Measurements from ENCODE around the gene PTTG2. TPM values are rescaled to one million over a fixed set of nuclear protein-coding genes. Genes with fewer than 3 reads are reported as not detected.

Gene PTTG2
- polyA plus RNA-seq, 1 donor from 2014 or later, result not detected

DNA sequence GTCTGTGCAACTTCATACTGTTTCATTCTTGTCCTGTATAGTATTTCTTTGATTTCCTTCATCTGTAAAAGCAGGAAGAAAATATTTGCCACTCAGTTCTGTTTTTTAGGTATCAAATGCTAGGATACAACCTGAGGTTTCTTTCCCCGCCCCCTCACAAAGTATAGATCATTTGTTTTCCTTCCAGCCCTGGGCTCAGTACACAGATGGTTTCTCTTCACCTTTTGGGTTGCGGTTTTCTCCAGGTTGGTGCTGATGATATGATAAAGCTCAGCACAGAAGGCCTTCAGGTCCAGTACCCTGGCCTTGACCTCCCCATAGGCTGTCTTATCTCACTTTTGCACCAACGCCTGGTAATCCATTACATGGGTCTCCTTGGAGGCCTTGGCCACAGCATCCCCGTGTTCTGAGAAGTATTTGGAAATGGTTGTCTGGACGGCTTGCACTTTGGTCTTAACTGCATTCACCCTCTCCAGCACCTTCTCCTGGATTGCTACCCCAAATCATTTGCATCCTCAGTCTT, 35.2 kb downstream of the PTTG2 start (continued):
- no peak for TF ChIP-seq EZH2 (IDR thresholded peaks at IDR 0.05; ENCODE audit: borderline replicate concordance, insufficient read depth, low read length, poor library complexity, severe bottlenecking)

DNA sequence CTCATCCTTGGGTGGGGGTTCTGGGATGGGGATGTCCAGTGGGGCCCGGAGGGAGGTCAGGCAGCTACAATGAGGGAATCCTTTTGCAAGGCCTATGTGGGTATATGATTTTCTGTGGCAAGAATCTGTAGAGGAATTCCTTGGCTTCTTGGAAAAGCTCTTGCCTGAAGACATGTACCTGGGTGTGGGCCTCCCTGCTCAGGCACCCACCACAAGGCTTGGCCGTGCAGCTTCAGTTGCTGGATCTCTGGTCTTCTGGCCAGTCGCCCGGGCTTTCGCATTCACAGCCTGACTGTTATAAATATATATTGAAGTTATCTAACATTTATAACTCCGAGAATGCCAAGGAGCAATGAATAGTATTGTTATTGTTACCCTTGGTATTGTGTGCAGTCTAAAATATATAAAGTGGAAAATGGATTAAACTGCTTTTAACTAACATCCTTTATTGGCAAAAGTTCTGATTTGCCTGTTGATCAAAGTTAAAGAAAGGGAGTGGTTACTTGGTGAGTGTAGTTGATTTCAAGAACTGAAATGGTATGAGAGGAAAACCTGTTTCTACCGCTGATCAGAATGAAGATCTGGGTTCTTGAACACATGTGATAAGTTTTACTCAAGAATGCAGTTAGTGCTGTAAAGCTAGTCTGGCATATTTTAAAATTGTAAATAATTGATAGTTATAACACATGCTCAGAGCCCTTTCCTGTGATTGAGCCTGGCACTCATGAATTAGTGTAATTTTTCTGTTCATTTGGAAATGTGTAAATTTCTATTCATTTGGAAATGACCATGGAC, 36.0 kb downstream of the PTTG2 start:
- H3K9me2 ChIP-seq (ENCODE audit: insufficient read depth, low read length), result no peaks in the 10 kb centered on the region
- no peaks in the 10 kb centered on the region for H4K20me1 ChIP-seq (ENCODE audit: insufficient read depth)
- no peaks in the 10 kb centered on the region for H3K79me2 ChIP-seq (replicated peaks; ENCODE audit: insufficient read depth, low read length)
- no peaks in the 10 kb centered on the region for H3F3A ChIP-seq (ENCODE audit: insufficient read depth, low read length, poor library complexity, severe bottlenecking)
- H3K27ac ChIP-seq (ENCODE audit: low read length), result no peak overlapping the region
- H2AFZ ChIP-seq (ENCODE audit: low read depth, low read length), result no peak overlapping the region
- H3K36me3 ChIP-seq (ENCODE audit: insufficient read depth, low read length), result no peaks in the 10 kb centered on the region
- H3K9me3 ChIP-seq (ENCODE audit: low read length), result no peaks in the 10 kb centered on the region
- no peak overlapping the region for H3K4me3 ChIP-seq (ENCODE audit: low read length)
- no peak overlapping the region for H3K4me2 ChIP-seq (ENCODE audit: low read length)
- no peak overlapping the region for H3K9ac ChIP-seq (ENCODE audit: low read length)
- no peaks in the 10 kb centered on the region for H3K27me3 ChIP-seq (ENCODE audit: insufficient read depth, low read depth, low read length)
- TF ChIP-seq SMC3 (conservative IDR thresholded peaks at IDR 0.05; ENCODE audit: poor library complexity), result no peak
- no peak for TF ChIP-seq POLR2AphosphoS5 (IDR thresholded peaks at IDR 0.05)
- no peak for TF ChIP-seq RAD21 (conservative IDR thresholded peaks at IDR 0.05)
- TF ChIP-seq TAF1 (IDR thresholded peaks at IDR 0.05; ENCODE audit: low read depth), result no peak
- TF ChIP-seq, protein P1, sequence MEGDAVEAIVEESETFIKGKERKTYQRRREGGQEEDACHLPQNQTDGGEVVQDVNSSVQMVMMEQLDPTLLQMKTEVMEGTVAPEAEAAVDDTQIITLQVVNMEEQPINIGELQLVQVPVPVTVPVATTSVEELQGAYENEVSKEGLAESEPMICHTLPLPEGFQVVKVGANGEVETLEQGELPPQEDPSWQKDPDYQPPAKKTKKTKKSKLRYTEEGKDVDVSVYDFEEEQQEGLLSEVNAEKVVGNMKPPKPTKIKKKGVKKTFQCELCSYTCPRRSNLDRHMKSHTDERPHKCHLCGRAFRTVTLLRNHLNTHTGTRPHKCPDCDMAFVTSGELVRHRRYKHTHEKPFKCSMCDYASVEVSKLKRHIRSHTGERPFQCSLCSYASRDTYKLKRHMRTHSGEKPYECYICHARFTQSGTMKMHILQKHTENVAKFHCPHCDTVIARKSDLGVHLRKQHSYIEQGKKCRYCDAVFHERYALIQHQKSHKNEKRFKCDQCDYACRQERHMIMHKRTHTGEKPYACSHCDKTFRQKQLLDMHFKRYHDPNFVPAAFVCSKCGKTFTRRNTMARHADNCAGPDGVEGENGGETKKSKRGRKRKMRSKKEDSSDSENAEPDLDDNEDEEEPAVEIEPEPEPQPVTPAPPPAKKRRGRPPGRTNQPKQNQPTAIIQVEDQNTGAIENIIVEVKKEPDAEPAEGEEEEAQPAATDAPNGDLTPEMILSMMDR (IDR thresholded peaks at IDR 0.05; ENCODE audit: poor library complexity, severe bottlenecking), result no peak
- TF ChIP-seq EP300 (conservative IDR thresholded peaks at IDR 0.05; ENCODE audit: poor library complexity, severe bottlenecking), result no peak

DNA sequence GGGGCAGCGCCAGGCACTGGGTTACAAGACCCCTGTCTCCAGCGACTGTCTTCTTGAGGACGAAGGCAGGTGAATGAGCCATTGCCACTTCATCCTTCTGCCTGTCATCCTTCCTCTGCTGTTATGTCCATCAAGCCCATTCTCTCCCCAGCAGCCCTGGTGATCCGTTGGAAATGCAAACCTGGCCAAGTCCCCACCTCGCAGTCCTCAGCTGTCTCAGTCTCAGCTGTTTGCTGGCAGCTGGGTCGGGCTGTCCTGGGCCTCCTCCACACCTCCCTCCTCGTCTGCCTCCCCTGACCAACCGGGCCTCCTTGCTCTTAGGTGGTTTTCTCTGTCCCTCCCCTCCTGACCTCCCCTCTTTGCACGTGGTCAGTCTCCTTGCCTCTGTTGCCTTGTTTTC, 38.0 kb downstream of the PTTG2 start:
- Histone ChIP-seq H3K27ac (ENCODE audit: low read length) (no peak overlapping the region), H3K9me3 (ENCODE audit: low read length) (no peaks in the 10 kb centered on the region), H3K79me2 (replicated peaks; ENCODE audit: insufficient read depth, low read length) (no peaks in the 10 kb centered on the region), H3K4me3 (ENCODE audit: low read length) (no peak overlapping the region), H2AFZ (ENCODE audit: low read depth, low read length) (no peak overlapping the region), H4K20me1 (ENCODE audit: insufficient read depth) (no peaks in the 10 kb centered on the region), H3K9ac (ENCODE audit: low read length) (no peak overlapping the region), H3K27me3 (ENCODE audit: insufficient read depth, low read depth, low read length) (no peaks in the 10 kb centered on the region), H3K36me3 (ENCODE audit: insufficient read depth, low read length) (no peaks in the 10 kb centered on the region), H3K4me2 (ENCODE audit: low read length) (no peak overlapping the region), H3F3A (ENCODE audit: insufficient read depth, low read length, poor library complexity, severe bottlenecking) (no peaks in the 10 kb centered on the region), H3K9me2 (ENCODE audit: insufficient read depth, low read length) (no peaks in the 10 kb centered on the region)
- TF ChIP-seq, protein P1 (IDR thresholded peaks at IDR 0.05; ENCODE audit: poor library complexity, severe bottlenecking), result no peak
- TF ChIP-seq EP300 (conservative IDR thresholded peaks at IDR 0.05; ENCODE audit: poor library complexity, severe bottlenecking) (no peak), TAF1 (IDR thresholded peaks at IDR 0.05; ENCODE audit: low read depth) (no peak), RAD21 (conservative IDR thresholded peaks at IDR 0.05) (no peak), POLR2AphosphoS5 (IDR thresholded peaks at IDR 0.05) (no peak), EZH2 (IDR thresholded peaks at IDR 0.05; ENCODE audit: borderline replicate concordance, insufficient read depth, low read length, poor library complexity, severe bottlenecking) (no peak), MXI1 (conservative IDR thresholded peaks at IDR 0.05; ENCODE audit: poor library complexity, severe bottlenecking) (no peak), SMC3 (conservative IDR thresholded peaks at IDR 0.05; ENCODE audit: poor library complexity) (no peak)
- TF ChIP-seq, protein P2, sequence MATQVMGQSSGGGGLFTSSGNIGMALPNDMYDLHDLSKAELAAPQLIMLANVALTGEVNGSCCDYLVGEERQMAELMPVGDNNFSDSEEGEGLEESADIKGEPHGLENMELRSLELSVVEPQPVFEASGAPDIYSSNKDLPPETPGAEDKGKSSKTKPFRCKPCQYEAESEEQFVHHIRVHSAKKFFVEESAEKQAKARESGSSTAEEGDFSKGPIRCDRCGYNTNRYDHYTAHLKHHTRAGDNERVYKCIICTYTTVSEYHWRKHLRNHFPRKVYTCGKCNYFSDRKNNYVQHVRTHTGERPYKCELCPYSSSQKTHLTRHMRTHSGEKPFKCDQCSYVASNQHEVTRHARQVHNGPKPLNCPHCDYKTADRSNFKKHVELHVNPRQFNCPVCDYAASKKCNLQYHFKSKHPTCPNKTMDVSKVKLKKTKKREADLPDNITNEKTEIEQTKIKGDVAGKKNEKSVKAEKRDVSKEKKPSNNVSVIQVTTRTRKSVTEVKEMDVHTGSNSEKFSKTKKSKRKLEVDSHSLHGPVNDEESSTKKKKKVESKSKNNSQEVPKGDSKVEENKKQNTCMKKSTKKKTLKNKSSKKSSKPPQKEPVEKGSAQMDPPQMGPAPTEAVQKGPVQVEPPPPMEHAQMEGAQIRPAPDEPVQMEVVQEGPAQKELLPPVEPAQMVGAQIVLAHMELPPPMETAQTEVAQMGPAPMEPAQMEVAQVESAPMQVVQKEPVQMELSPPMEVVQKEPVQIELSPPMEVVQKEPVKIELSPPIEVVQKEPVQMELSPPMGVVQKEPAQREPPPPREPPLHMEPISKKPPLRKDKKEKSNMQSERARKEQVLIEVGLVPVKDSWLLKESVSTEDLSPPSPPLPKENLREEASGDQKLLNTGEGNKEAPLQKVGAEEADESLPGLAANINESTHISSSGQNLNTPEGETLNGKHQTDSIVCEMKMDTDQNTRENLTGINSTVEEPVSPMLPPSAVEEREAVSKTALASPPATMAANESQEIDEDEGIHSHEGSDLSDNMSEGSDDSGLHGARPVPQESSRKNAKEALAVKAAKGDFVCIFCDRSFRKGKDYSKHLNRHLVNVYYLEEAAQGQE (IDR thresholded peaks at IDR 0.05; ENCODE audit: borderline replicate concordance), result no peak

All from neural cell (in vitro differentiated cells).